ENCODE measurements around the gene CYP2A6.
"Not testable (repeated sequence)": the region's sequence is repeated elsewhere in the genome, so short reads cannot be mapped to it uniquely, and the experiment has no call there.

DNA sequence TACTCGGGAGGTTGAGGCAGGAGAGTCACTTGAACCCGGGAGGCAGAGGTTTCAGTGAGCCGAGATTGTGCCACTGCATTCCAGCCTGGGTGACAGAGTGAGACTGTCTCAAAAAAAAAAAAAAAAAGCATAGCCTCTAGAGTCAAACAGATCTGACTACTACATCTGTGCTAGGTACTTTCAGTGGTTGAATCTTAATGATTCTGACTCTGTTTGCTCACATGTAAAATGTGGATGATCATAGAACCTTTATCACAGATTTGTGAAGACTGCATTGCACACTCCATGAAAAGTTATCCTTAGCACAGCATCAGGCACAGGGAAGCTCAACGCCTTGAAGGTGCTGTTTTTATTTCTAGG lies 17.8 kb downstream of the CYP2A6 start:
- not testable (repeated sequence) for TF ChIP-seq RAD21 (IDR thresholded peaks at IDR 0.05; ENCODE audit: low read length); EP300 (IDR thresholded peaks at IDR 0.05; ENCODE audit: borderline replicate concordance in 1 of 2, low read depth in 1 of 2, low read length in 1 of 2); NFIC (IDR thresholded peaks at IDR 0.05; ENCODE audit: borderline replicate concordance); JUND (IDR thresholded peaks at IDR 0.05); POLR2AphosphoS5 (IDR thresholded peaks at IDR 0.05; ENCODE audit: low read depth, low read length); MXI1 (IDR thresholded peaks at IDR 0.05; ENCODE audit: low read depth, low read length); YY1 (IDR thresholded peaks at IDR 0.05; ENCODE audit: low read depth); TAF1 (IDR thresholded peaks at IDR 0.05; ENCODE audit: borderline replicate concordance, low read depth, low read length)
- TF ChIP-seq, protein P1, sequence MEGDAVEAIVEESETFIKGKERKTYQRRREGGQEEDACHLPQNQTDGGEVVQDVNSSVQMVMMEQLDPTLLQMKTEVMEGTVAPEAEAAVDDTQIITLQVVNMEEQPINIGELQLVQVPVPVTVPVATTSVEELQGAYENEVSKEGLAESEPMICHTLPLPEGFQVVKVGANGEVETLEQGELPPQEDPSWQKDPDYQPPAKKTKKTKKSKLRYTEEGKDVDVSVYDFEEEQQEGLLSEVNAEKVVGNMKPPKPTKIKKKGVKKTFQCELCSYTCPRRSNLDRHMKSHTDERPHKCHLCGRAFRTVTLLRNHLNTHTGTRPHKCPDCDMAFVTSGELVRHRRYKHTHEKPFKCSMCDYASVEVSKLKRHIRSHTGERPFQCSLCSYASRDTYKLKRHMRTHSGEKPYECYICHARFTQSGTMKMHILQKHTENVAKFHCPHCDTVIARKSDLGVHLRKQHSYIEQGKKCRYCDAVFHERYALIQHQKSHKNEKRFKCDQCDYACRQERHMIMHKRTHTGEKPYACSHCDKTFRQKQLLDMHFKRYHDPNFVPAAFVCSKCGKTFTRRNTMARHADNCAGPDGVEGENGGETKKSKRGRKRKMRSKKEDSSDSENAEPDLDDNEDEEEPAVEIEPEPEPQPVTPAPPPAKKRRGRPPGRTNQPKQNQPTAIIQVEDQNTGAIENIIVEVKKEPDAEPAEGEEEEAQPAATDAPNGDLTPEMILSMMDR (IDR thresholded peaks at IDR 0.05), result not testable (repeated sequence)
- TF ChIP-seq, protein P2, sequence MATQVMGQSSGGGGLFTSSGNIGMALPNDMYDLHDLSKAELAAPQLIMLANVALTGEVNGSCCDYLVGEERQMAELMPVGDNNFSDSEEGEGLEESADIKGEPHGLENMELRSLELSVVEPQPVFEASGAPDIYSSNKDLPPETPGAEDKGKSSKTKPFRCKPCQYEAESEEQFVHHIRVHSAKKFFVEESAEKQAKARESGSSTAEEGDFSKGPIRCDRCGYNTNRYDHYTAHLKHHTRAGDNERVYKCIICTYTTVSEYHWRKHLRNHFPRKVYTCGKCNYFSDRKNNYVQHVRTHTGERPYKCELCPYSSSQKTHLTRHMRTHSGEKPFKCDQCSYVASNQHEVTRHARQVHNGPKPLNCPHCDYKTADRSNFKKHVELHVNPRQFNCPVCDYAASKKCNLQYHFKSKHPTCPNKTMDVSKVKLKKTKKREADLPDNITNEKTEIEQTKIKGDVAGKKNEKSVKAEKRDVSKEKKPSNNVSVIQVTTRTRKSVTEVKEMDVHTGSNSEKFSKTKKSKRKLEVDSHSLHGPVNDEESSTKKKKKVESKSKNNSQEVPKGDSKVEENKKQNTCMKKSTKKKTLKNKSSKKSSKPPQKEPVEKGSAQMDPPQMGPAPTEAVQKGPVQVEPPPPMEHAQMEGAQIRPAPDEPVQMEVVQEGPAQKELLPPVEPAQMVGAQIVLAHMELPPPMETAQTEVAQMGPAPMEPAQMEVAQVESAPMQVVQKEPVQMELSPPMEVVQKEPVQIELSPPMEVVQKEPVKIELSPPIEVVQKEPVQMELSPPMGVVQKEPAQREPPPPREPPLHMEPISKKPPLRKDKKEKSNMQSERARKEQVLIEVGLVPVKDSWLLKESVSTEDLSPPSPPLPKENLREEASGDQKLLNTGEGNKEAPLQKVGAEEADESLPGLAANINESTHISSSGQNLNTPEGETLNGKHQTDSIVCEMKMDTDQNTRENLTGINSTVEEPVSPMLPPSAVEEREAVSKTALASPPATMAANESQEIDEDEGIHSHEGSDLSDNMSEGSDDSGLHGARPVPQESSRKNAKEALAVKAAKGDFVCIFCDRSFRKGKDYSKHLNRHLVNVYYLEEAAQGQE (IDR thresholded peaks at IDR 0.05; ENCODE audit: low read depth, low read length), result not testable (repeated sequence)

Data from SK-N-SH (cell line).